GM10248 (cell line): Measurements from ENCODE around the gene TRPC4AP.
"Not testable (repeated sequence)": the region's sequence is repeated elsewhere in the genome, so short reads cannot be mapped to it uniquely, and the experiment has no call there.

Experiments
- CTCF ChIA-PET: fragments of 300-600 bp; sonication (Branson Sonifier 250); formaldehyde crosslinking; extraction: SDS; loops from one replicate; lab custom pipeline; 2021; ENCODE audit warnings: antibody characterized with exemption; lab: Yijun Ruan, JAX
- POLR2A ChIA-PET: fragments of 350-650 bp; sonication (Branson Sonifier 250); formaldehyde crosslinking; extraction: SDS; loops from one replicate; lab custom pipeline; 2020; ENCODE audit warnings: antibody characterized with exemption; lab: Yijun Ruan, JAX
- DNase-seq: peaks from one replicate; pipeline ENCODE4 v3.0.0; 2012; ENCODE audit errors: extremely low spot score
- CTCF ChIP-seq: IDR thresholded peaks from 2 replicates; pipeline ENCODE4 v1.5.1; 2012; ENCODE audit warnings: mild to moderate bottlenecking, low read depth; ENCODE audit errors: extremely low read depth, missing control alignments, control extremely low read depth

TRPC4AP gene

GRCh38 chr20:35117629-35118028 is 25.0 kb upstream of the TRPC4AP start:
- CTCF ChIA-PET = interaction anchor here (2.7 kb wide), 1 partner anchor 22 kb away, joined by 13 read pairs; no protein-coding TSS in a partner anchor
- POLR2A ChIA-PET = no interaction called here
- no peak for TF ChIP-seq CTCF
- no peak for DNase-seq

GRCh38 chr20:35117196-35117595 is 24.6 kb upstream of the TRPC4AP start:
- no peak for TF ChIP-seq CTCF
- CTCF ChIA-PET = interaction anchor here (1.3 kb wide), 1 partner anchor 21 kb away, joined by 7 read pairs; no protein-coding TSS in a partner anchor
- POLR2A ChIA-PET = no interaction called here
- DNase-seq = no peak

GRCh38 chr20:35116258-35116657 is 23.7 kb upstream of the TRPC4AP start:
- ChIA-PET POLR2A (interaction anchor here (0.7 kb wide), 1 partner anchor 29 kb away, joined by 4 read pairs; no protein-coding TSS in a partner anchor), CTCF (interaction anchor here (0.7 to 1.3 kb wide), 3 partner anchors 20 to 1137 kb away, joined by 3 to 7 read pairs (median 3); no protein-coding TSS in a partner anchor)
- TF ChIP-seq CTCF = no peak

GRCh38 chr20:35115606-35116005 is 23.0 kb upstream of the TRPC4AP start:
- ChIA-PET POLR2A (interaction anchor here (0.5 kb wide), 1 partner anchor 19 kb away, joined by 5 read pairs; no protein-coding TSS in a partner anchor), CTCF (interaction anchor here (0.8 to 1.3 kb wide), 2 partner anchors 19 to 22 kb away, joined by 3 to 4 read pairs; no protein-coding TSS in a partner anchor)
- DNase-seq = no peak
- TF ChIP-seq CTCF = no peak

More at GRCh38 chr20:35116258-35116657, 23.7 kb upstream of the TRPC4AP start:
- no peak for DNase-seq

- DNase-seq, POLR2A ChIA-PET: not testable (repeated sequence)
- CTCF ChIA-PET = interaction anchor here (1.2 to 2.7 kb wide), 3 partner anchors 10 to 17 kb away, joined by 3 to 18 read pairs (median 3); no protein-coding TSS in a partner anchor
Measured at GRCh38 chr20:35112276-35112675, 19.7 kb upstream of the TRPC4AP start.

- DNase-seq = no peak
- POLR2A ChIA-PET = no interaction called here
- TF ChIP-seq CTCF = no peak
- CTCF ChIA-PET = interaction anchor here (0.8 to 2.7 kb wide), 4 partner anchors 9 to 16 kb away, joined by 3 to 18 read pairs (median 3); no protein-coding TSS in a partner anchor
Measured at GRCh38 chr20:35111141-35111888, 18.7 kb upstream of the TRPC4AP start.
